ENCODE measurements around the gene FOXP1.

The FOXP1 gene

GRCh38 chr3:71208211-71209095 lies 375.1 kb downstream of the FOXP1 start:
- no peak for ATAC-seq
- DNase-seq: no peak

GRCh38 chr3:71207632-71208031 lies 375.9 kb downstream of the FOXP1 start:
- no peak for DNase-seq
- no peak for ATAC-seq

- ATAC-seq (no peak), DNase-seq (no peak)
Observed at GRCh38 chr3:71206305-71207165, 377.0 kb downstream of the FOXP1 start.

- ATAC-seq: no peak
- DNase-seq: no peak
Observed at GRCh38 chr3:71203727-71204488, 379.6 kb downstream of the FOXP1 start.

- DNase-seq: no peak
- no peak for ATAC-seq
Observed at GRCh38 chr3:71202848-71203533, 380.5 kb downstream of the FOXP1 start.

GRCh38 chr3:71201939-71202338 lies 381.6 kb downstream of the FOXP1 start:
- no peak for ATAC-seq
- no peak for DNase-seq

GRCh38 chr3:71197841-71198565 lies 385.5 kb downstream of the FOXP1 start:
- DNase-seq (no peak), ATAC-seq (no peak)

GRCh38 chr3:71195492-71195891 lies 388.0 kb downstream of the FOXP1 start:
- no peak for DNase-seq
- ATAC-seq: no peak

- no peak for ATAC-seq
- no peak for DNase-seq
Observed at GRCh38 chr3:71194785-71195184, 388.7 kb downstream of the FOXP1 start.

GRCh38 chr3:71191031-71191482 lies 392.5 kb downstream of the FOXP1 start:
- ATAC-seq (no peak), DNase-seq (no peak)

- no peak for DNase-seq
- peak; percentile 69 for ATAC-seq
Observed at GRCh38 chr3:71189480-71189879, 394.0 kb downstream of the FOXP1 start.

- ATAC-seq (no peak), DNase-seq (no peak)
Observed at GRCh38 chr3:71187715-71188114, 395.8 kb downstream of the FOXP1 start.

- no peak for DNase-seq
- no peak for ATAC-seq
Observed at GRCh38 chr3:71186801-71187200, 396.7 kb downstream of the FOXP1 start.

- peak; percentile 71 for ATAC-seq
- peak; percentile 32 for DNase-seq
Observed at GRCh38 chr3:71185733-71186455, 397.6 kb downstream of the FOXP1 start.

GRCh38 chr3:71184252-71184651 lies 399.3 kb downstream of the FOXP1 start:
- no peak for ATAC-seq
- no peak for DNase-seq

- ATAC-seq: no peak
- no peak for DNase-seq
Observed at GRCh38 chr3:71183549-71183948, 400.0 kb downstream of the FOXP1 start.

- DNase-seq: no peak
- ATAC-seq: no peak
Observed at GRCh38 chr3:71180524-71180923, 403.0 kb downstream of the FOXP1 start.

- DNase-seq (no peak), ATAC-seq (no peak)
Observed at GRCh38 chr3:71177375-71177774, 406.2 kb downstream of the FOXP1 start.

GRCh38 chr3:71176366-71176765 lies 407.2 kb downstream of the FOXP1 start:
- no peak for ATAC-seq

GRCh38 chr3:71175691-71176365 lies 407.7 kb downstream of the FOXP1 start:
- DNase-seq: no peak

More at GRCh38 chr3:71176366-71176765, 407.2 kb downstream of the FOXP1 start:
- DNase-seq: no peak

More at GRCh38 chr3:71175691-71176365, 407.7 kb downstream of the FOXP1 start:
- no peak for ATAC-seq
